ENCODE data around the gene UXS1.

GRCh38 chr2:106147159-106147558 is 46.9 kb downstream of the UXS1 start:
- TF ChIP-seq CTCF (conservative IDR thresholded peaks at IDR 0.05) (no peak), ZFX (IDR thresholded peaks at IDR 0.05) (no peak)

Data from C4-2B (cell line).